Measurements from ENCODE around the gene CENPU. TPM values are rescaled to one million over a fixed set of nuclear protein-coding genes. Genes with fewer than 3 reads are reported as not detected.

Gene CENPU
- total RNA-seq, 1 experiment from 2014 or later = 71.5 TPM

- DNase-seq (ENCODE audit: low read depth) = no peak
- in situ Hi-C loops (cut with HindIII; ENCODE audit: low pct_unique_long_range_greater_than_20kb, low sequenced_read_pairs) = no loop called here
These were observed 6.5 kb downstream of the CENPU start for GRCh38 chr4:184727430-184727829.

- no peak for DNase-seq (ENCODE audit: low read depth)
- in situ Hi-C loops (cut with HindIII; ENCODE audit: low pct_unique_long_range_greater_than_20kb, low sequenced_read_pairs) = no loop called here
These were observed 11.1 kb downstream of the CENPU start for GRCh38 chr4:184722798-184723197.

- DNase-seq (ENCODE audit: low read depth) = no peak
- in situ Hi-C loops (cut with HindIII; ENCODE audit: low pct_unique_long_range_greater_than_20kb, low sequenced_read_pairs) = no loop called here
These were observed 12.6 kb downstream of the CENPU start for GRCh38 chr4:184721254-184721653.

GRCh38 chr4:184719407-184719806 is 14.5 kb downstream of the CENPU start:
- no peak for DNase-seq (ENCODE audit: low read depth)
- in situ Hi-C loops (cut with HindIII; ENCODE audit: low pct_unique_long_range_greater_than_20kb, low sequenced_read_pairs) = no loop called here

- DNase-seq (ENCODE audit: low read depth) = no peak
- in situ Hi-C loops (cut with HindIII; ENCODE audit: low pct_unique_long_range_greater_than_20kb, low sequenced_read_pairs) = no loop called here
These were observed 18.4 kb downstream of the CENPU start for GRCh38 chr4:184715526-184715925.

GRCh38 chr4:184713887-184714286 is 20.0 kb downstream of the CENPU start:
- in situ Hi-C loops (cut with HindIII; ENCODE audit: low pct_unique_long_range_greater_than_20kb, low sequenced_read_pairs) = no loop called here
- DNase-seq (ENCODE audit: low read depth) = no peak

- in situ Hi-C loops (cut with HindIII; ENCODE audit: low pct_unique_long_range_greater_than_20kb, low sequenced_read_pairs) = no loop called here
- DNase-seq (ENCODE audit: low read depth) = no peak
These were observed 21.6 kb downstream of the CENPU start for GRCh38 chr4:184712322-184712721.

GRCh38 chr4:184706453-184706852 is 27.4 kb downstream of the CENPU start:
- in situ Hi-C loops (cut with HindIII; ENCODE audit: low pct_unique_long_range_greater_than_20kb, low sequenced_read_pairs) = no loop called here
- no peak for DNase-seq (ENCODE audit: low read depth)

- DNase-seq (ENCODE audit: low read depth) = no peak
- in situ Hi-C loops (cut with HindIII; ENCODE audit: low pct_unique_long_range_greater_than_20kb, low sequenced_read_pairs) = no loop called here
These were observed 28.2 kb downstream of the CENPU start for GRCh38 chr4:184705692-184706091.

- DNase-seq (ENCODE audit: low read depth) = no peak
- in situ Hi-C loops (cut with HindIII; ENCODE audit: low pct_unique_long_range_greater_than_20kb, low sequenced_read_pairs) = no loop called here
These were observed 31.8 kb downstream of the CENPU start for GRCh38 chr4:184702114-184702513.

GRCh38 chr4:184699941-184700340 is 34.0 kb downstream of the CENPU start:
- in situ Hi-C loops (cut with HindIII; ENCODE audit: low pct_unique_long_range_greater_than_20kb, low sequenced_read_pairs) = no loop called here
- DNase-seq (ENCODE audit: low read depth) = no peak

GRCh38 chr4:184697956-184698355 is 35.9 kb downstream of the CENPU start:
- in situ Hi-C loops (cut with HindIII; ENCODE audit: low pct_unique_long_range_greater_than_20kb, low sequenced_read_pairs) = no loop called here
- DNase-seq (ENCODE audit: low read depth) = no peak

GRCh38 chr4:184695178-184695896 is 38.6 kb downstream of the CENPU start:
- in situ Hi-C loops (cut with HindIII; ENCODE audit: low pct_unique_long_range_greater_than_20kb, low sequenced_read_pairs) = no loop called here
- no peak for DNase-seq (ENCODE audit: low read depth)

- in situ Hi-C loops (cut with HindIII; ENCODE audit: low pct_unique_long_range_greater_than_20kb, low sequenced_read_pairs) = no loop called here
- no peak for DNase-seq (ENCODE audit: low read depth)
These were observed 39.4 kb downstream of the CENPU start for GRCh38 chr4:184694412-184694956.

- in situ Hi-C loops (cut with HindIII; ENCODE audit: low pct_unique_long_range_greater_than_20kb, low sequenced_read_pairs) = no loop called here
- DNase-seq (ENCODE audit: low read depth) = no peak
These were observed 40.8 kb downstream of the CENPU start for GRCh38 chr4:184693056-184693455.

- no peak for DNase-seq (ENCODE audit: low read depth)
- in situ Hi-C loops (cut with HindIII; ENCODE audit: low pct_unique_long_range_greater_than_20kb, low sequenced_read_pairs) = no loop called here
These were observed 44.2 kb downstream of the CENPU start for GRCh38 chr4:184689681-184690080.

GRCh38 chr4:184688447-184688846 is 45.4 kb downstream of the CENPU start:
- in situ Hi-C loops (cut with HindIII; ENCODE audit: low pct_unique_long_range_greater_than_20kb, low sequenced_read_pairs) = no loop called here
- peak; percentile 55 for DNase-seq (ENCODE audit: low read depth)

- in situ Hi-C loops (cut with HindIII; ENCODE audit: low pct_unique_long_range_greater_than_20kb, low sequenced_read_pairs) = no loop called here
- no peak for DNase-seq (ENCODE audit: low read depth)
These were observed 45.9 kb downstream of the CENPU start for GRCh38 chr4:184688005-184688404.

- in situ Hi-C loops (cut with HindIII; ENCODE audit: low pct_unique_long_range_greater_than_20kb, low sequenced_read_pairs) = no loop called here
- DNase-seq (ENCODE audit: low read depth) = no peak
These were observed 49.3 kb downstream of the CENPU start for GRCh38 chr4:184684491-184685189.

- in situ Hi-C loops (cut with HindIII; ENCODE audit: low pct_unique_long_range_greater_than_20kb, low sequenced_read_pairs) = no loop called here
- DNase-seq (ENCODE audit: low read depth) = no peak
These were observed 52.0 kb downstream of the CENPU start for GRCh38 chr4:184681916-184682315.

All from Caki2 (cell line).